ENCODE results near the gene IFT22. TPM values are rescaled to one million over a fixed set of nuclear protein-coding genes. Genes with fewer than 3 reads are reported as not detected.
"Not testable (repeated sequence)": the region's sequence is repeated elsewhere in the genome, so short reads cannot be mapped to it uniquely, and the experiment has no call there.

The IFT22 gene
- total RNA-seq, 1 donor from 2014 or later: 32.0 TPM

DNA sequence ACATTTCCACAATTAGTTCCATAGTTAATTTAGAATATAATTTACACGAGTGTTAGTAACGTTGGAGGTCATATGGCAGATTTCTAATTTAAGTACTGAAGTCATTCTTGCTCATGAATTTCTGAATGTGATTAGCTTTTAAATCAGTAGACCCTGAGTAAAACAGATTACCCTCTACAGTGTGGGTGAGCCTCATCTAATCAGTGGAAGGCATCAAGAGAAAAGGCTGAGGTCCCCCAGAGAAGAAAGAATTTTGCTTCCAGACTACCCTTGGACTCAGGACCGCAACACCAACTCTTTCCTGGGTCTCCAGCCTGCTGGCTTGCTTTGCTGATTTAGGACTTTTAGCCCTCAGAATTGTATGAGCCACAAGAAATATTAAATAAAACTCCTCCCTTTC lies 33.2 kb downstream of the IFT22 start:
- Histone ChIP-seq H3K4me1 (no peaks in the 10 kb centered on the region), H3K36me3 (no peaks in the 10 kb centered on the region), H3K27me3 (ENCODE audit: low read depth) (peaks cover 54% of the 10 kb centered on the region), H3K4me3 (no peak overlapping the region), H3K9me3 (replicated peaks) (no peaks in the 10 kb centered on the region), H3K27ac (replicated peaks) (no peak overlapping the region)
- no peak for DNase-seq
- TF ChIP-seq, protein P1, sequence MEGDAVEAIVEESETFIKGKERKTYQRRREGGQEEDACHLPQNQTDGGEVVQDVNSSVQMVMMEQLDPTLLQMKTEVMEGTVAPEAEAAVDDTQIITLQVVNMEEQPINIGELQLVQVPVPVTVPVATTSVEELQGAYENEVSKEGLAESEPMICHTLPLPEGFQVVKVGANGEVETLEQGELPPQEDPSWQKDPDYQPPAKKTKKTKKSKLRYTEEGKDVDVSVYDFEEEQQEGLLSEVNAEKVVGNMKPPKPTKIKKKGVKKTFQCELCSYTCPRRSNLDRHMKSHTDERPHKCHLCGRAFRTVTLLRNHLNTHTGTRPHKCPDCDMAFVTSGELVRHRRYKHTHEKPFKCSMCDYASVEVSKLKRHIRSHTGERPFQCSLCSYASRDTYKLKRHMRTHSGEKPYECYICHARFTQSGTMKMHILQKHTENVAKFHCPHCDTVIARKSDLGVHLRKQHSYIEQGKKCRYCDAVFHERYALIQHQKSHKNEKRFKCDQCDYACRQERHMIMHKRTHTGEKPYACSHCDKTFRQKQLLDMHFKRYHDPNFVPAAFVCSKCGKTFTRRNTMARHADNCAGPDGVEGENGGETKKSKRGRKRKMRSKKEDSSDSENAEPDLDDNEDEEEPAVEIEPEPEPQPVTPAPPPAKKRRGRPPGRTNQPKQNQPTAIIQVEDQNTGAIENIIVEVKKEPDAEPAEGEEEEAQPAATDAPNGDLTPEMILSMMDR (IDR thresholded peaks at IDR 0.05; ENCODE audit: borderline replicate concordance): no peak
- intact Hi-C loops (cut with micrococcal nuclease): no loop called here

DNA sequence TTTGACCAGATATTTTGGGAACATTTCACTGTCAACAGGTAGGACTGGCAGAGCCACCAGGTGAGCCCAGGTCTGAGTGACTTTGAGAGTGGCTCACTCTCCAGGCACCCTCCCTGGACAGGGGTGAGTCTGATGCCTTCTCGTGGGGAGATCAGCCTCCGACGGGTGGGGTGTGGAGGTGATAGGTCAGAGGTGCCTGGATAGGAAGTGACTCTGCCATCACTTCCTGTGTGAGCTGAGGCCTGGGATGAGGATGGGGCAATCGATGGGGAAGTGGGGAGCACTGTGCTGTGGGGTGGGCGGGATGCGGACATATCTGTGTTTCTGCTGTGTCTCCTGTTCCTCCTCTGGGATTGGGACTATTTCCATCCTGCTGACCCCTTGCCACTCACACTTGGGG lies 34.6 kb downstream of the IFT22 start:
- no peak for DNase-seq
- H3K27me3 ChIP-seq (ENCODE audit: low read depth): peaks cover 40% of the 10 kb centered on the region
- TF ChIP-seq, protein P1 (IDR thresholded peaks at IDR 0.05; ENCODE audit: borderline replicate concordance): no peak
- no peaks in the 10 kb centered on the region for H3K9me3 ChIP-seq (replicated peaks)
- intact Hi-C loops (cut with micrococcal nuclease): no loop called here
- peaks cover 4% of the 10 kb centered on the region for H3K4me1 ChIP-seq
- H3K36me3 ChIP-seq: no peaks in the 10 kb centered on the region
- H3K4me3 ChIP-seq: no peak overlapping the region
- H3K27ac ChIP-seq (replicated peaks): no peak overlapping the region

DNA sequence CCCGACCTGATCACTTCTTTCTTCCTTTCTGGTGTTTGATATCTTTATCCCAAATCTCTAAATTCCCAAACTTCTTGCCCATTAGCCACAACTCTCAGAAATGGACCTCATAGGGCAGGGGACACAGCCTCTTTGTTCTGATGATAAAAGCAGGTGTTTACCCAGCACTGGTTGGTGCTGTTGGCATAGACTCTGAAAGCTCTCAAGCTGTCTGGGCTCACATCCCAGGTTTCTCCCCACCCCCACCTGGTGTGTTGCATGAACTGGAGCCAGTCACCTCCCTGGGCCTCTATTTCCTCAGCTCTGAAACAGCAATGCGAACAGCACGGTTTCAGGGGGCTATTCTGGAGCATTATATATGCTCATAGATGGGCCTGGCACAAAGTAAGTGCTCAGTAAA lies 35.7 kb downstream of the IFT22 start:
- peak; percentile 62 for DNase-seq
- peaks cover 29% of the 10 kb centered on the region for H3K27me3 ChIP-seq (ENCODE audit: low read depth)
- H3K9me3 ChIP-seq (replicated peaks); H3K36me3 ChIP-seq; intact Hi-C loops (cut with micrococcal nuclease); H3K27ac ChIP-seq (replicated peaks); H3K4me3 ChIP-seq; H3K4me1 ChIP-seq: not testable (repeated sequence)

DNA sequence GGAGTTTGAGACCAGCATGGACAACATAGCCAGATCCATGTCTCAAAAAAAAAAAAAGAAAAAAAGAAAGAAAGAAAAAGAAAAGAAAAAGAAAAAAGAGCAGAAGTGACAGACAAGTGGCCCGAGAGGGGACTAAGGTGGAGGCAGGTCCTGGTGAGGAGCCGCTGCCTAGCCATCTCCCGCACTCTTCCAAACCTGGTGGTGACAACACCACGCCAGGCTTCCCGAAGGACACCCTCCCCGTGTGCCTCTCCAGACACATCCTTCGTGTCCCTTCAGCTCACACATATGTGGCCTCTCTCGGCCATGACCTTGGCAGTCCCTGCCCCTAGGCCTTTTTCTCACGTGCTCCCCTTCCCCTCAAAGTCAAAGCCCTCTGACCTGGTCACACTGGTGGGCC lies 36.4 kb downstream of the IFT22 start:
- no peak for DNase-seq
- Histone ChIP-seq H3K27me3 (ENCODE audit: low read depth) (peaks cover 25% of the 10 kb centered on the region), H3K4me3 (no peak overlapping the region), H3K4me1 (peaks cover 4% of the 10 kb centered on the region), H3K9me3 (replicated peaks) (no peaks in the 10 kb centered on the region), H3K36me3 (no peaks in the 10 kb centered on the region), H3K27ac (replicated peaks) (no peak overlapping the region)
- intact Hi-C loops (cut with micrococcal nuclease): no loop called here
- TF ChIP-seq, protein P1 (IDR thresholded peaks at IDR 0.05; ENCODE audit: borderline replicate concordance): no peak

DNA sequence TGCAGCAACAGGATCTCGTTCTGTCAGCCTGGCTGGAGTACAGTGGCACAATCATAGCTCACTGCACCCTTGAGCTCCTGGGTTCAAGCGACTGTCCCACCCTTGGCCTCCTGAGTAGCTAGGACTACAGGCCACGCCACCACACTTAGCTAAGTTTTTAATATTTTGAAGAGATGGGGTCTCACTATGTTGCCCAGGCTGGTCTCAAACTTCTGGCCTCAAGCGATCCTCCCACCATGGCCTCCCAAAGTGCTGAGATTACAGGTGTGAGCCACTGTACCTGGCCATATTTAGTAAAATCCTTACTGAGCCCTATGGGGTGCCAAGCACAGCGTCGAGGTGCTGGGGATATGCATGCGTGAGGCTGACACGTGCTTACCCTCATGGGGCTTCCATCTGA lies 40.7 kb downstream of the IFT22 start:
- intact Hi-C loops (cut with micrococcal nuclease): loop anchor here (5.0 kb wide), 1 partner anchor 139 kb away; no protein-coding TSS in a partner anchor
- H3K27me3 ChIP-seq (ENCODE audit: low read depth): peaks cover 46% of the 10 kb centered on the region
- not testable (repeated sequence) for H3K36me3 ChIP-seq; H3K4me3 ChIP-seq; H3K4me1 ChIP-seq; H3K9me3 ChIP-seq (replicated peaks); DNase-seq; H3K27ac ChIP-seq (replicated peaks)

DNA sequence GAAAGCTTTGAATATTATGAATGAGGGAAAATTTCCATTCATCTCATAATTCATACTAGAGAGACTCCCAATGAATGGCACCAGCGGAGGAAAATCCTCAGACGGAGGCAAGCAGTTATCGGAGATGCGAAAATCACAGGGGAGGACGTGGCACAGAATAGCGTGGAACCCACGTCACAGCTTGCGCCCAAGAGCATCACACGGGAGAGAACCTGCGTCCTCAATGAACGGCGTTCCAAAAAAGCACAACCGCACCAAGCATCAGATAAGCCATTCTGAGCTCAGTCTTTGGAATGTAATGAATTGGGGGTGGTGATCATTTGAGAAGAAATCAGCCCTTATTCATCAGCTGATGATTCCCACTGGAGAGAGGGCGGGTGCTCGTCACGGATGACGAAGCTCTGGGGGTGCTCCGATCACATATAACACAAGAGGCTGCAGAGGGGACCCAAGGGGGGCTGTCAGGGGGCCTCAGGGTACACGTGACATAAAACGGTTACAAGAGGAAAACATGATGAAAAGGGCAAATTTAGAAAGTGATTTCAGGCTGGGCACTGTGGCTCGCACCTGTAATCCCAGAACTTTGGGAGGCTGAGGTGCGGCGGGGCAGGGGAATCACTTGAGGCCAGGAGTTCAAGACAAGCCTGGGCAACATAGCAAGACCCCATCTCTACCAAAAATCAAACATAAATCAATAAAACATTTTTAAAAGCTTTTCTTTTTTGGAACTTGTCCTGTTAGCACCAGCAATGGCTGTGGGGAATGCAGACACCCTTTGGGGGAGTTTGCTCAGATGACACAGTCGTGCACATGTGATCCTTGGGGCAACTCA lies 42.9 kb downstream of the IFT22 start:
- no peaks in the 10 kb centered on the region for H3K9me3 ChIP-seq (replicated peaks)
- DNase-seq: no peak
- H3K27me3 ChIP-seq (ENCODE audit: low read depth): peaks cover 60% of the 10 kb centered on the region
- peaks cover 4% of the 10 kb centered on the region for H3K4me1 ChIP-seq
- H3K36me3 ChIP-seq: no peaks in the 10 kb centered on the region
- TF ChIP-seq, protein P1 (IDR thresholded peaks at IDR 0.05; ENCODE audit: borderline replicate concordance): no peak
- intact Hi-C loops (cut with micrococcal nuclease): no loop called here
- no peak overlapping the region for H3K4me3 ChIP-seq
- H3K27ac ChIP-seq (replicated peaks): no peak overlapping the region

Measured in left ventricle myocardium inferior (tissue), 1 donor.